GM21447 (cell line): ENCODE data around the gene P2RY6.
"Not testable (repeated sequence)": the region's sequence is repeated elsewhere in the genome, so short reads cannot be mapped to it uniquely, and the experiment has no call there.

Experiments
- ATAC-seq: cut with Tn5 transposase; IDR thresholded peaks from one replicate; pipeline ENCODE4 v1.9.1; 2021; ENCODE audit not compliant: unreplicated experiment

P2RY6 gene

GRCh38 chr11:73259406-73260126 is 12.6 kb upstream of the P2RY6 start:
- no peak for ATAC-seq

DNA sequence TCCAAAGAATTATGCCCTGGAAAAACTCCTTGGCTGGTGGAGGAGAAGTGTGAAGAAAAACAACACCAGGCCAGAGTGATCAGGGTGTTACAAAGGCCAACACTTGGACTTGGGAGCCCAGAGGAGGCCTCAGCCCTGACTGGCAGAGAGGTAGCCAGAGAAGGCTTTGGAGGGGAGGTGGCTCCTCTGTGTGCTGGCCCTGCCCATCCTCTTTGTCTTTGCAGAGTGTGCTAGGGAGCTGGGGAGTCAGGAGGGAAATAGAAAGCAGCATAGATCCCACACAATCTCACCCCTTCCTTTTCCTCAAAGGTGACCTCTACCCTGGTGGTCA is 12.0 kb upstream of the P2RY6 start:
- no peak for ATAC-seq

GRCh38 chr11:73262851-73263495 is 9.2 kb upstream of the P2RY6 start:
- ATAC-seq: no peak

DNA sequence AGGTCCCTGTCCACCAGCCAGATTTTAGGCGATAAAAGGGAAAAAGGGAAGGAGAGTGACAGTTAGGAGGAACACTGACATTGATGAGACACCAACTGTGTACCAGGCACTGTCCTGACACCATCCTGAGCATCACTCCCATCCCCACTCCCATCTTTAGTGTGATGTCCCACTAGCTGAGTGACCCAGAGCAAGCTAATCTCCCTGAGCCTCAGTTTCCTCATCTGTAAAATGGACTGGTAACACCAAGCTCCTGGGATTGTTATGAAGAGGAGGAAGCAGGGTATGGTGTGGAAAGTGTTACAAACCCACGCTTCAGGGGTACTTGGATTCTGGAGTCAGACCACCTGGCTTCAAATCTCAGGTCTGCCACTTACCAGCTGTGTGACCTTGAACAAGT is 8.5 kb upstream of the P2RY6 start:
- ATAC-seq: no peak

DNA sequence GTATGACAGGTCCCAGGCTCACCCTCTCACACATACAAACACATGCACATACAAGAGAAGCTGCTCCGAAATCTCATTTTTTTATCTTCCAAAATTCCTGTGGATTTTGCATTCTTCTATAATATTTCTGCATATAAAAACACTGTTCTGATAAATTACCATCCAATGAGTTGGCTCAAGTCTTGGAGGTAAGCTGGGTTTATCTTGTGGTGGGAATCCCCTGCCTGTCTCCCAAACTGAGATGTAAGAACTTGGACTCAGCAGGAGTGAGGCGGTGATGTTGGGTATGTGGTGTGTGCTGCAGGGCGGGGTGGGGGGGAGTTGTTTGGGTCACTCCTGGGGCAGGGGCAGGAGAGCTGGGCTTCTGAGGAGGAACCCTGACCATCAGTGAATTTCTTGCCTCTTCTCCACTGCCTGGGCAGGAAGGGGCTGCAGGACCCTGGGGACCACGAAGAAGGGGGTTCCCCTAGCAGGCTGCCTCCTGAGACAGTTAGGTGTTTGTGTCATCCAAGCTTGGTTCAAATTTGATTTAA is 6.8 kb upstream of the P2RY6 start:
- ATAC-seq: no peak

DNA sequence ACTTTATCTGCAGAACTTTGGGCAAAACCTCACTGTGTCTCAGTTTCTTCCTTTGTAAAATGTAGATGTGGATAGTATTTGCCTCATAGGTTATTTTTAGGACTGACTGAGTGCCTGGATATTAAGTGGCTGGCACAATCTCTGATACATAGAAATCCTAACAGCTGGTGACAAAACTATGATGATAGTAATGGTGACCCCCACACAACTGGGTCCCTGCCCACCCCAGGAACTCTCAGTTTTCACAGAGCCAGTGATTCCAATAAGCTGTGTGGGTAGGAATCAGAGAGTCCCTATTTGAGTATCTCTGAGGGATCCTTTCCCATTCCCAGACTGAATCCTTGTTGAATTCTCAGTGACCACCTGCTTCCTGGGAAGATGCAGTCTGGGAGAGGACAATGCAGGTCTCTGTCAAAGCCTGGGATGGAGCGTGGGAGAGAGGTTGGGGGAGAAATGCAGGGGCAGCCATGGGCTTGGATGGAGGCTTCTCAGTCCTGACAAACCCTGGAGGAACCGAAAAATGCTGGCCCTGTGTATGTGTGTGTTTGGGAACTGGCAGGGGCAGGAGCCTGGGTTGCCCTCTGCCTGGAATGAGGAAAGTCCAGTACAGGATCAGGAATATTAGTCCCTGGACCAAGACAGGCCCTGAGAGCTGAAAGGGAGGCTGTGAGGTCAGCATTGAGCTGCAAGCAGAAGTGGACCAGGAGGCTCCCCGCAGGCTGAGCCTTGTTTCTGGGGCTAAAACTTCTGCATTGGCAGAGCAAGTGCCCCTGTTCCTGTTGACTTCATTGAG is 6.1 kb upstream of the P2RY6 start:
- no peak for ATAC-seq

GRCh38 chr11:73266646-73267020 is 5.5 kb upstream of the P2RY6 start:
- ATAC-seq: no peak

DNA sequence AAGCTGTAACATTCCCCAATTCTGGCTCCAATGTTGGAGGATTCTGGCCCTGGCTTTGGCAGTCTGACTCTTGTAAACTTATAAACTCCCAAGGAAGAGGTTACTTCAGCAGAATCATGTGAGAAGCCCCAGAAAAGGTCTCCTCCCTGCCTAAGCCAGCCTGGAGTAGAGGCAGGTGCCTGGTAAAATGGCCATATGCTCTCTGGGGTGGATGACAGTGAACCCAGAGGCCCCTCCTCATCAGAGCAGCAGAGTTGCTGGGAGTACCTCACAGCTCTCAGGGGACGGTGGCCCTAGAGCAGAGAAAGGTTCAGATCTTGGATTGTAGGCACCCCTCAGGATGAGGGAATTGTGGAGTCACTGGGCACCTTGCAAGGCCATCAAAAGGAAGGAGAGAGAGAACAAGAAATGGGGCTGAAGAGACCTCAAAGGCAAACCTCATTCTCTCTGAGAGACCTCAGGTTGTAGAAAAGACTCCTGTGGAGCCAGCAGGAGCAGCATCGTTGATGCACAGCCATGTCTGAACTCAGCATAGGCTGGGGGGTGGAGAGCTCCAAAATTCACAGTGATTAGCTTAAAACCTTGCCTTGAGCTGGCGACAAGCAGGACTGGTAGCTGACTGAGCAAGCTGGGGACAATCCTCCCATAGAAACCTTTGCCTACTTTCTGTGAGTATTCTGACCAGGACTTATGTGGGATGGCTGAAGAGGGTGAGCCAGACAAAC is 4.9 kb upstream of the P2RY6 start:
- no peak for ATAC-seq

GRCh38 chr11:73267906-73268540 is 4.1 kb upstream of the P2RY6 start:
- no peak for ATAC-seq

- ATAC-seq: no peak
These were observed 3.4 kb upstream of the P2RY6 start for GRCh38 chr11:73268671-73269271.

- ATAC-seq: no peak
These were observed 2.6 kb upstream of the P2RY6 start for GRCh38 chr11:73269459-73270015.

- ATAC-seq: no peak
These were observed 1.9 kb upstream of the P2RY6 start for GRCh38 chr11:73270016-73270854.

- ATAC-seq: no peak
These were observed 1.2 kb upstream of the P2RY6 start for GRCh38 chr11:73270855-73271477.

- not testable (repeated sequence) for ATAC-seq
These were observed 666 bp upstream of the P2RY6 start for GRCh38 chr11:73271478-73271865.

GRCh38 chr11:73272680-73273038 is 521 bp downstream of the P2RY6 start:
- no peak for ATAC-seq

DNA sequence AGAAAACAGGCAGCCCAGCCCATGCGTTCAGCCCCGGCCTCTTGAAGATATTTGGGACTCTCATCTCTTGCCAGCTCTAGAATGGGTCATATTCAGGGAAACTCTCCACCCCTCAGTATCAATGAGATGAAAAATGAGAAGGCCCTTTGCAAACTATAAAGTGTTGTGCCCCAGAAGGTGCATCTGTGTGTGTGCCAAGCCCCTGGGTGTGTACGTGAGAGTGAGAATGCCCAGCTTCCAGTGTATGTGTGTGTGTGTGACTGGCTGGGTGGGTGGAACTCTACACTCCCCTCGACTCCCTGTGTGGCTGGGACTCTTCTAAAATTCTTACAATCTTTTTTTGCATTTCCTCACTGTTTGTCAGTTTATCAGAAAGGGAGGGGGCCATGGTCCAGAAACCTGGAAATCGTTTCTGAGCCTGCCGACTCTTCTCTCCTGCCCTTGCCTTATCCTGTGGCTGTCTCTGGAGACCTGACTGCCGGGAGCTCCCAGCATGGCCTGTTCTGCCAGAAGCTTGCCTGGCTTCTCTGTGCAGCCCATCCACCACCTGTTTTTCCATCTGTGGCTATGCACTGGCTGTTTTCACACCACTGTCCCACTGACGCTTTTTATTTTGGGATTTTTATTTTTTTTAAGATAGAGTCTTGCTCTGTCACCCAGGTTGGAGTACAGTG is 1.2 kb downstream of the P2RY6 start:
- no peak for ATAC-seq

- not testable (repeated sequence) for ATAC-seq
These were observed 2.1 kb downstream of the P2RY6 start for GRCh38 chr11:73274191-73274590.

GRCh38 chr11:73274722-73275380 is 2.7 kb downstream of the P2RY6 start:
- no peak for ATAC-seq
